ENCODE data around the gene MESP2. TPM values are rescaled to one million over a fixed set of nuclear protein-coding genes. Genes with fewer than 3 reads are reported as not detected.
A peak's percentile ranks its signal among the peaks of the same experiment; 100 is the strongest.

The MESP2 gene
- total and polyA plus RNA-seq, 9 of the 15 experiments (the other 6 are each of a cell fraction or from before 2014, with no cell fraction given): 0.08 to 0.82 (median 0.37) TPM

GRCh38 chr15:89740137-89740536 lies 36.0 kb upstream of the MESP2 start (continued):
- TF ChIP-seq DMBX1 (CRISPR knock-in tag; IDR thresholded peaks at IDR 0.05; ENCODE audit: borderline replicate concordance) (no peak), TBP (optimal IDR thresholded peaks at IDR 0.05; ENCODE audit: low read depth, low read length) (peak; percentile 17), GATAD2B (IDR thresholded peaks at IDR 0.05; ENCODE audit: borderline replicate concordance) (no peak), POLR2AphosphoS5 (IDR thresholded peaks at IDR 0.05; ENCODE audit: control insufficient read depth, insufficient read depth, low read depth, low read length) (no peak), CREM (IDR thresholded peaks at IDR 0.05; ENCODE audit: low read depth) (0 out of 2 replicates have a peak, but pooled peaks have one; percentile 9), EGR1 (conservative IDR thresholded peaks at IDR 0.05) (no peak), KAT2B (IDR thresholded peaks at IDR 0.05; ENCODE audit: low read depth, low read length) (no peak), NFRKB (IDR thresholded peaks at IDR 0.05; ENCODE audit: low read depth) (no peak), ZKSCAN3 (CRISPR knock-in tag; IDR thresholded peaks at IDR 0.05) (no peak), STAG1 (CRISPR knock-in tag; IDR thresholded peaks at IDR 0.05; ENCODE audit: borderline replicate concordance) (peak; percentile 70; the same call in 1 of the 2 replicates), GTF2A2 (tag; IDR thresholded peaks at IDR 0.05) (no peak), ZC3H11A (IDR thresholded peaks at IDR 0.05; ENCODE audit: low read depth, low read length) (no peak), ZNF655 (CRISPR knock-in tag; IDR thresholded peaks at IDR 0.05) (no peak), PURB (CRISPR knock-in tag; IDR thresholded peaks at IDR 0.05; ENCODE audit: low read depth) (no peak)
- TF ChIP-seq, protein P1, sequence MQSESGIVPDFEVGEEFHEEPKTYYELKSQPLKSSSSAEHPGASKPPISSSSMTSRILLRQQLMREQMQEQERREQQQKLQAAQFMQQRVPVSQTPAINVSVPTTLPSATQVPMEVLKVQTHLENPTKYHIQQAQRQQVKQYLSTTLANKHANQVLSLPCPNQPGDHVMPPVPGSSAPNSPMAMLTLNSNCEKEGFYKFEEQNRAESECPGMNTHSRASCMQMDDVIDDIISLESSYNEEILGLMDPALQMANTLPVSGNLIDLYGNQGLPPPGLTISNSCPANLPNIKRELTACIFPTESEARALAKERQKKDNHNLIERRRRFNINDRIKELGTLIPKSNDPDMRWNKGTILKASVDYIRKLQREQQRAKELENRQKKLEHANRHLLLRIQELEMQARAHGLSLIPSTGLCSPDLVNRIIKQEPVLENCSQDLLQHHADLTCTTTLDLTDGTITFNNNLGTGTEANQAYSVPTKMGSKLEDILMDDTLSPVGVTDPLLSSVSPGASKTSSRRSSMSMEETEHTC (IDR thresholded peaks at IDR 0.05): no peak
- TF ChIP-seq, protein P2, sequence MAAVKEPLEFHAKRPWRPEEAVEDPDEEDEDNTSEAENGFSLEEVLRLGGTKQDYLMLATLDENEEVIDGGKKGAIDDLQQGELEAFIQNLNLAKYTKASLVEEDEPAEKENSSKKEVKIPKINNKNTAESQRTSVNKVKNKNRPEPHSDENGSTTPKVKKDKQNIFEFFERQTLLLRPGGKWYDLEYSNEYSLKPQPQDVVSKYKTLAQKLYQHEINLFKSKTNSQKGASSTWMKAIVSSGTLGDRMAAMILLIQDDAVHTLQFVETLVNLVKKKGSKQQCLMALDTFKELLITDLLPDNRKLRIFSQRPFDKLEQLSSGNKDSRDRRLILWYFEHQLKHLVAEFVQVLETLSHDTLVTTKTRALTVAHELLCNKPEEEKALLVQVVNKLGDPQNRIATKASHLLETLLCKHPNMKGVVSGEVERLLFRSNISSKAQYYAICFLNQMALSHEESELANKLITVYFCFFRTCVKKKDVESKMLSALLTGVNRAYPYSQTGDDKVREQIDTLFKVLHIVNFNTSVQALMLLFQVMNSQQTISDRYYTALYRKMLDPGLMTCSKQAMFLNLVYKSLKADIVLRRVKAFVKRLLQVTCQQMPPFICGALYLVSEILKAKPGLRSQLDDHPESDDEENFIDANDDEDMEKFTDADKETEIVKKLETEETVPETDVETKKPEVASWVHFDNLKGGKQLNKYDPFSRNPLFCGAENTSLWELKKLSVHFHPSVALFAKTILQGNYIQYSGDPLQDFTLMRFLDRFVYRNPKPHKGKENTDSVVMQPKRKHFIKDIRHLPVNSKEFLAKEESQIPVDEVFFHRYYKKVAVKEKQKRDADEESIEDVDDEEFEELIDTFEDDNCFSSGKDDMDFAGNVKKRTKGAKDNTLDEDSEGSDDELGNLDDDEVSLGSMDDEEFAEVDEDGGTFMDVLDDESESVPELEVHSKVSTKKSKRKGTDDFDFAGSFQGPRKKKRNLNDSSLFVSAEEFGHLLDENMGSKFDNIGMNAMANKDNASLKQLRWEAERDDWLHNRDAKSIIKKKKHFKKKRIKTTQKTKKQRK (IDR thresholded peaks at IDR 0.05; ENCODE audit: borderline replicate concordance, low read depth, low read length): no peak
- TF ChIP-seq, protein P3, sequence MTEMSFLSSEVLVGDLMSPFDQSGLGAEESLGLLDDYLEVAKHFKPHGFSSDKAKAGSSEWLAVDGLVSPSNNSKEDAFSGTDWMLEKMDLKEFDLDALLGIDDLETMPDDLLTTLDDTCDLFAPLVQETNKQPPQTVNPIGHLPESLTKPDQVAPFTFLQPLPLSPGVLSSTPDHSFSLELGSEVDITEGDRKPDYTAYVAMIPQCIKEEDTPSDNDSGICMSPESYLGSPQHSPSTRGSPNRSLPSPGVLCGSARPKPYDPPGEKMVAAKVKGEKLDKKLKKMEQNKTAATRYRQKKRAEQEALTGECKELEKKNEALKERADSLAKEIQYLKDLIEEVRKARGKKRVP (CRISPR knock-in tag; IDR thresholded peaks at IDR 0.05): no peak
- TF ChIP-seq, protein P4, sequence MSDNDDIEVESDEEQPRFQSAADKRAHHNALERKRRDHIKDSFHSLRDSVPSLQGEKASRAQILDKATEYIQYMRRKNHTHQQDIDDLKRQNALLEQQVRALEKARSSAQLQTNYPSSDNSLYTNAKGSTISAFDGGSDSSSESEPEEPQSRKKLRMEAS (CRISPR knock-in tag; IDR thresholded peaks at IDR 0.05): no peak
- TF ChIP-seq, protein P5, sequence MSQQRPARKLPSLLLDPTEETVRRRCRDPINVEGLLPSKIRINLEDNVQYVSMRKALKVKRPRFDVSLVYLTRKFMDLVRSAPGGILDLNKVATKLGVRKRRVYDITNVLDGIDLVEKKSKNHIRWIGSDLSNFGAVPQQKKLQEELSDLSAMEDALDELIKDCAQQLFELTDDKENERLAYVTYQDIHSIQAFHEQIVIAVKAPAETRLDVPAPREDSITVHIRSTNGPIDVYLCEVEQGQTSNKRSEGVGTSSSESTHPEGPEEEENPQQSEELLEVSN (IDR thresholded peaks at IDR 0.05; ENCODE audit: borderline replicate concordance in 1 of 2, extremely low read depth in 1 of 2, insufficient read depth in 1 of 2, insufficient read length in 1 of 2, low read depth in 1 of 2, low read length in 1 of 2, poor library complexity in 1 of 2, severe bottlenecking in 1 of 2): no peak
